GM19395 (cell line): Measurements from ENCODE around the gene C1QTNF1.
"Not testable (repeated sequence)": the region's sequence is repeated elsewhere in the genome, so short reads cannot be mapped to it uniquely, and the experiment has no call there.

Experiments used
- ATAC-seq: cut with Tn5 transposase; IDR thresholded peaks from one replicate; pipeline ENCODE4 v1.9.1; 2021; ENCODE audit warnings: mild to moderate bottlenecking, moderate library complexity; ENCODE audit not compliant: unreplicated experiment

C1QTNF1 gene

DNA sequence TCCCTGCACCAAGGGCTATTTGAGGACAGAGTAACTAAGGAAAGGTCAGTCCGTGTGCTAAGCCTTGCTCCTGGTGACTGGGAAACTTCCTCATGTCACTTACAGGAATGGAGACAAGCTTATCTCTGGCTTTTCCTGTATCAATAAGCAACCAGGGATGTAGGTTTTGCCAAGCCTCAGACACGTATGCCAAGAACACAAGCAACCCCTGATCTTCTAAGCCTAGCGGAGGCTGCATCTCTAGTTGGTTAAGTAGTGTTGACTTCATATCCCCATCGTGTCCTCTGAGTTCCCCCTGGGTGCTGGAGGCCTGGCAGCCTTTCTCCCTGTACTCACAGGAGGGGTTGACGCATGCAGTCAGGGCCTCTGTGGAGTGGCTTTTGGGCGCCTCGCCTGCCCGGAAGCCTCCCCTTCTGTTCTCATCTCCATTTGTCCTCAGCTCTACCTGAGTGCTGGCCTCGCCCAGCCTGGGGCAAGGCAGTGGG lies 1.4 kb upstream of the C1QTNF1 start:
- ATAC-seq = no peak

DNA sequence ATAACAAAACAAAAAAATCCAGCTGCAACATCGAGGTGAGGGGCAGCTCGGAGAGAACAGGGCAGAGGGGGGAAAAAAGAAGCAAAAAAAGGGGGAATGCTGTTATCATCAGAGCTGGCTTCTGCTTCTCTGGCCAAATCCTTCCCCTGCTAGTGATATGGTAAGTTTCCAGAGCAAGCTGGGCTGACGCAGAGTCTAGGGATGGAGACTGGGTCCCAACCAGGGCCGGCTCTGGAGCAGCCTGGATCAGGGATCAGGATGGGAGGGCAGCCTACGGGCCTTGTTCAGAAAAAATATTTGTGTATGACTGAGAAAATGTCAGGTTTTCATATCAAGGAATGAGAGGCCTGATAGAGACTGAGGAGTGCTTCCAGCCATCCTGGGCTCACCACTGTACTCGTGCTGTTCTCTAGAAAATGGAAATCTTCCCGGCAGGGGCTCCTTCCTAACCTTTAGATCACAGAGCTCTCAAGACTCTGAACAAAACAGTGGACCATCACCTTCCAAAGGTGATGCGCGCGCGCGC lies 726 bp upstream of the C1QTNF1 start:
- ATAC-seq = no peak

DNA sequence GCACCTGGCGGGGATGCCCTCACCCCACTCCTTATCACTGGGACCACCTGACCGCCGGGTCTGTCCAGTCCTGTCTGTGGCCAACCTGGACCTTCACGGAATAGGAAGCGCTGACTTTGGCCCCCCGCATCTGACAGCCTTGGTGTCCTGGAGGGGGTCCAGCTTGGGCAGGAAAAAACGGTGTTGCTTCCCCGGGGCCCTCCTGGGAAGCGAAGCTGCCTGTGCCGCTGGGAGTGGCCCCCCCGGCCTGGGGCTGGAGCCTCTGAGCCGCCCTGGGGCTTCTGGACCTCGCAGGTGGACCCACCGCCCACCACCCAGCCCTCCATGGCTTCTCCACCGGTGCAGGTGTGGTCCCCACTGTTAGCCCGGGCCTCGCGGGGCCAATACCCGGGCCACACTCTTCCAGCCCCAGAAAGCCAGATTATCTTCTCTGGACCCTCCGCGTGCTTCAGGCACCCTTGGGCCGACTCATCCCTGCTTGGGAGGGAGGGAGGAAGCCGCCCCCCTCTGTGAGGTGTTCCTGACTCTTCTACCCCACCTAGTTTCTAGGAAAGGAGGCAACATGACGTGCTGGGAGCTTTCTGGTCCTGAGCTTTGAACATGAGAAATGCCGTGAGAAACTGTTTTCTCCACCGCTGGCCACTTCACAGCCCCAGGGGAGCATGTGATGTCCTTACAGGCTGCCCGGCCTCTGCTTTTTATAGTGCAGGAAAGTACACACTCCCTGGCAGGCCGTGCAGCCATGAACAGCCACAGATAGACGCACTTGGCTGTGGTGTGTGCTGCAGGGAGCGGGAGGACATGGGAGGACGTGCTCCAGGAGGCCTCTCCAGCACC lies 1.1 kb downstream of the C1QTNF1 start:
- ATAC-seq = no peak

DNA sequence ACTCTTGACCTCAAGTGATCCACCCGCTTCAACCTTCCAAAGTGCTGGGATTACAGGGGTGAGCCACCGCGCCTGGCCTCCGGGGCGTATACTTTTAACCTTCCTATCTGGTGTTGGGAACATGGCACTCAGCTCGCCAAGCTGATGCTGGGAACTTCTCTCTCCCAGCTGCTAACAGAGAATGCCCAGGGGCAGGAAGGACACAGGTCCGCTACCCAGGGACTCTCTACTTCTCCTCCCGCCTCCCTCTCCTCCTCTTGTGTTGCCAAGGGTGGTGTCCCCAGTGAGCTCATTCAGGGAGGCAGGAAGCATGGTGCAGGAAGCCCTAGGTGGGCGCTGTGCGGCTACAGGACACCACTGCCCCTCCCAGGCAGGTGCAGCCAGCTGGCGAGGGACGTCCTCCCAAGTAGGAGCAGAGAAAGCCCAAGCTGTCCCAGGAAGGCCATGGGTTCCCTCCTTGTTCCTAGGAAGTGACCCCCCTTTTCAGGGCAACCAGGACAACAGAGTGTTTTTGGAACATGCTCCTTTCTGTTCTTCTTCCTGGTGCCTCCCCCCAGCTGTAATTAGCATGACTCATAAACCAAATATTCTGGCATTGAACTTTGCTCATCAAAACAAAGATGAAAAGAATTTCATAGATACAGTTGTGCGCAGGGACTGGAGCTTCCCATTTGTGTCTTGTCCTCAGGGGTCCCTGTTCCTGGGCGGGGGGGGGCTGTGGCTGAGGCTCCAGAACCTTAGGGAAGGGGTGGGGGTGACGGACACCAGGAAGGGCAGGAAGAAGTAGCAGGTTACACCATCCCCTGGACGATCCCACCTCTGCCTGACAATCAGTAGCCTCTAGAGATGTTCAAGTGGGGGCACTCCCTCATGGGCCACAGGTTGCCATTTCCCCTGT lies 2.7 kb downstream of the C1QTNF1 start:
- no peak for ATAC-seq

DNA sequence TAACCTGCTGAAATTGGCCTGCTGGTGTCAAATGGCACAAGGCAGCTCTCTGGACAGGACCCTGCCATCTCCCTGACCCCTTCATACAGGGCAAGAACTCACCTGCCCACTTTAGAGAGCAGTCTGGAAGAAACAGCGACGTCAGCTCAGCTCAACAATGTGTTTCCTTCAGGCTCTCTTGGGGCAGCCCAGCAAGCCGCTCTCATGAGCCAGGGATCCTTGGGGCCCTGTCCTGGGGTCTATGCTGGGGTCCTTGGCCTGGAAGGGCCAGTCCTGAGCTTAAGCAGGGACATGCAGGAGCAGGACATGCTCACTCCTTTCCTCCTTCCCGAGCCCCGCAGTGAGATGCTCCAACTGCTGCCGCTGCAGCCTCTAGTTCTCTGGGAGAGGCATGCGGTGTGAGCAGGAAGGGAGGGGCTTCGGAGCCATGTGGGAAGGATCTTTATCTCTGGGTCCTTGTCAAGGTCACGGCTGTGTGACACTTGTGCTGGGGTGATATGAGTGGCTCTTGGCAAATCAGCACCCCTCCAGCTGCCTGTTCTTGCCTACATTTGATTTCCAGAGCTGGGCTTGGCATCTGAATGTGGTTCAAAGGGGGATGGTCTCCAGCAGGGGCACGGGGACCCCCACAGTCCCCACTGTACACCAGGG lies 3.4 kb downstream of the C1QTNF1 start:
- no peak for ATAC-seq

DNA sequence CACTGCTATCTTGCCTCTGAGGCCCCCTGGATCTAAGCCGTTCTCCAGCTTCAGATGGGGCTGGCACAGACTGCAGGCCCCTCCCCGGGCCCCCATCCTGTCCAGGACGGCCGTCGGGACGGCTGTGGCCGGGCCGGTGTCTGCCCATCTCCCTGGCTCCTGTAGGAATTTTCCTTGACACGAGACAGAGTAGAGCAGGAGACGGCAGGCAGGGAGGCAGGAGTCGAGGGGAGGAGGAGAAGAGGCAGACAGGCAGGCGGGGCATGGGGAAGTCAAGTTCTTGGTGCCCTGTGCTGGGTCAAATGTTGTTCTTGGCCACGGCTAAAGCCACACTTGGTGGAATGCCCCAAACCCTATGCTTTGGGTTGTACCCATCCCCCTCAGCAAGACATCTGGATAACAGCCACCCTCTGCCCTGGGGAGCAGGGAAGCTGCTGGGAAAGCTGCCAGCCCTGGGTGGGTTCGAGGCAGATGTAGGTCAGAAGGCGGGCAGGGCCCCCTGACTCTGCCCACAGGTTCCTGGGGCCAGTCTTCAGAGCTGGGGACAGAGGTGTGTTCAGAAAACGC lies 4.0 kb downstream of the C1QTNF1 start:
- ATAC-seq = no peak

DNA sequence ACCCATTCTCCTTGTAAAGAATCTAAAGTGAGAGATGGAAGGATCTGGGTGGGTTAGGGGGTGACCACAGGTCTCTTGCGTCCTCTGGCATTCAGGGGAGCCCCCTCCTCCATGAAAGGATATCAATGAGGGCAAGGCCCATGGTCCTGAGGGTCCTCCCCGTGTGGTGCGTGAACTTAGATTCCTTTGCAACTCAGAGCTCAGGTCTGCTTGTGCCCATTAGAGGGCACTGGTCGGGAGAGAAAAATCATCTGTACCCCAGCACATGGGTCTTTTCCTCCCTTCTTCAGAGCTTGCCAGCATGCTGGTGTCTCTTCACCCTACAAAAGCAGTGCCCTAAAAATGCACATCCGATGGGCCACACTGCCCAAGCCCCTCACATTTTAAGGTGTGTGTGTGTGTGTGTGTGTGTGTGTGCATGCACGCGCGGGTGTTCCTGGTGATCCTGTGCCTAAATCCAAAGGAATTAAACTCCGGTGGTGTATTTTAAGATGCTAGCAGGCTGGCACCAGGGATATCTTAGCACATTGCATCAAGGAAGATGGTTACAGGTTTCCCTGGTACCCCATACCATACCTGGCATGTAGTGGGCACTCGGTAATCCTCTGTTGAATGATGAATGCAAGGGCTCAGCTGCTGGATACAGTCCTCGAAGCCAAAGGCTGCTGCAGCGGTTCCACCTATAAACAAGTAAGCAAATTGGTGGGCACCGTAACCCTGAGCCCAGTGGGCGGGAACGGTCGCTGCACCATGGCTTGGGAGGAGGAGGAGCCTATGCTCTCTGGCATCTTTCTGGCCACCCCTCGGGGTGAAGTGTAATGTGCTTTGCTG lies 4.7 kb downstream of the C1QTNF1 start:
- no peak for ATAC-seq

DNA sequence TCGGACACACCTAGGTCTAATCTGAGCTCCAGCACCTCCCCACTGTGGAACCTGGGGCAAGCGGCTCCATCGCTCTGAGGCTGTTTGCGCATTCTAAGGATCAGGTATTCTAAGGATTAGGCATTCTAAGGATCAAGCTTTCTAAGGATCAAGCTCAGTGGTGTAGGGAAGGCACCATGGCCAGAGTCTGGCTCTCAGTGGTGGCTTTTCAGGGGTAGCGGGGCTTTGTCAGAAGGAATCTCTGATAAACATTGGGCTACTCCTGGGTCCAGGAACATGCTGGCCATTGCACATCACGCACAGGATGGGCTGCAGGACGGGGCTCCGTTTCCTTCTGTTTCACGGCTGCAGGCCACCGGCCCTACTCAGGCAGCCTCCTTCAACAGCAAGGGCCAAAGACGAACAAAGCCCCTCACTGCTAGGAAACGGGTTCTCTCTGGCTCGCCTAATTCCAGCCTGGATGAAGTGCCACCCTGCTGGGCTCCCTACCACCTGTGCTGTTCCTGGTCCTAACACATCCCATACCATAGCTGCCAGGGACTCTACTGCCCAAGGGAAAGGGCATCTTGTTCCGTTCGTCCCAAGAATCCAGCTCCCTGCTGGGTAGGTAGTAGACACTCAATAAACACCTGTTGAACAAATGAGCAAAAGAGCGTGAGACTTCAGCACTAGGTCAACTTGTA lies 5.5 kb downstream of the C1QTNF1 start:
- no peak for ATAC-seq

DNA sequence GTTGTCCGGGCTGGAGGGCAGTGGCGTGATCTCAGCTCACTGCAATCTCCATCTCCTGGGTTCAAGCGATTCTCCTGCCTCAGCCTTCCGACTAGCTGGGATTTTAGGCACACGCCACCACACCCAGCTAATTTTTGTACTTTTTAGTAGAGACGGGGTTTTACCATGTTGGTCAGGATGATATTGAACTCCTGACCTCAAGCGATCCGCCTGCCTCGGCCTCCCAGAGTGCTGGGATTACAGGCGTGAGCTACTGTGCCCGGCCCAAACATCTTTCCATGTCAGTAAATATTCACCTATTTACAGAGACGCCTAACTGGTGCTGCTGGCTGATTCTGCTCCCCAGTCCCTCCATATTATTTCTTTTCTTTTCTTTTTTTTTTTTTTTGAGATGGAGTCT lies 6.7 kb downstream of the C1QTNF1 start:
- not testable (repeated sequence) for ATAC-seq

DNA sequence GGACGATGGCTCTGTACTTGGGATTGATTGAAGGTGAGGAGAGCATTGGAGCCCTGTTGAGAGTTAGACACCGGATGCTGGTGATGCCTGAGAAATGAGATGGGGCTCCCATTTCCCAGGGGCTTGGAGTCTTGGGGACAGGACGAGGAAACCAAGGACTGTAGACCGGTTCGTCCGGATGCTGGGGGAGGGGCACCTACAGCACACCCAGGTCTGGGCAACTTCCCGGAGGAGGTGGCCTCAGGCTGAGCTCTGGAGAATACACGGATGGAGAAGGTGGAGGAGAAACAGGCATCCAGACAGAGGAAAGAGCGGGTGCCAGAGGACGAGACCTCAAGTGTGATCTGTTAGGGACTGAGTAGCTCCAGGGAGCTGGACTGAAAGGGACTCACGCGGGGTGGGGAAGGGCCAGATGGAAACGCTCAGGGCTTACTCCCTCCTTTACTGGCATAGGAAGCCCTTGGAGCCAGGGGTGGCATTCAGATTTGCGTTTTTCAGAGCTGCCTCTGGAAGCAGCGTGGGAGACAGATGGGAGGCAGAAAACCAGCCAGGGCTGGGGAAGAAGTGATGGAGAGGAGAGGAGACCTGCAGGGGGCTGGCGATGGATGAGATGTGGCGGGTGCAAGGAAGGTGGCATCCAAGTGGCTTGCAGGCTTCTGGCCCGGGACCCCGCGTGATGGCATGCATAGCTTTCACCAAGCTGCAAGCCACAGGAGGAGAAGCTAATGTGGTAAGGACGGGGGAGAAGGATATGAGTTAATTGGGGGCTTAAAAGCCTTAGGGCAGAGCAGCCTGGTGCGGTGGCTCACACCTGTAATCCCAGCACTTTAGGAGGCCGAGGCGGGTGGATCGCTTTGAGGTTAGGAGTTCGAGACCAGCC lies 8.3 kb downstream of the C1QTNF1 start:
- ATAC-seq = no peak

DNA sequence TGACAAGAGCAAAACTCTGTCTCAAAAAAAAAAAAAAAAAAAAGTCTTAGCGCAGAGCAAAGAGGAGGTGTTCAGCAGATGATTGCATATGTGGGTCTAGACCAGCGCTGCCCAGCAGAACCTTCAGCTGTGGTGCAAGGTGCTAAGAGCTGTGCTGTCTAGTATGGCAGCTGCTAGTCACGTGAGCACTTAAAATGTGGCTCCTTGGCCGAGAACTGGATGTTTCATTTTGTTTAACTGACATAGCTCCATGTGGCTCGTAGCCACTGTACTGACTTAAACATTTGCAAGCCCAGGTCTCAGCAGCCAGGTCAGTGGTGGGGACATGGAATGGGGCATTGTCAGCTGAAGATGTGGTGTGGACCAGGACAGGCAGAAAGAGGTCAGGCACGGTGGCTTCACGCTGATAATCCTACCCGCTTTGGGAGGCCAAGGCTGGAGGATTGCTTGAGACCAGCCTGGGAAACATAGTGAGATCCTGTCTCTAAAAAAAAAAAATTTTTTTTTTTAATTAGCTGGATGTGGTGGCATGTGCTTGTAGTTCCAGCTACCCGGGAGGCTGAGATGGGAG lies 9.2 kb downstream of the C1QTNF1 start:
- ATAC-seq = no peak

DNA sequence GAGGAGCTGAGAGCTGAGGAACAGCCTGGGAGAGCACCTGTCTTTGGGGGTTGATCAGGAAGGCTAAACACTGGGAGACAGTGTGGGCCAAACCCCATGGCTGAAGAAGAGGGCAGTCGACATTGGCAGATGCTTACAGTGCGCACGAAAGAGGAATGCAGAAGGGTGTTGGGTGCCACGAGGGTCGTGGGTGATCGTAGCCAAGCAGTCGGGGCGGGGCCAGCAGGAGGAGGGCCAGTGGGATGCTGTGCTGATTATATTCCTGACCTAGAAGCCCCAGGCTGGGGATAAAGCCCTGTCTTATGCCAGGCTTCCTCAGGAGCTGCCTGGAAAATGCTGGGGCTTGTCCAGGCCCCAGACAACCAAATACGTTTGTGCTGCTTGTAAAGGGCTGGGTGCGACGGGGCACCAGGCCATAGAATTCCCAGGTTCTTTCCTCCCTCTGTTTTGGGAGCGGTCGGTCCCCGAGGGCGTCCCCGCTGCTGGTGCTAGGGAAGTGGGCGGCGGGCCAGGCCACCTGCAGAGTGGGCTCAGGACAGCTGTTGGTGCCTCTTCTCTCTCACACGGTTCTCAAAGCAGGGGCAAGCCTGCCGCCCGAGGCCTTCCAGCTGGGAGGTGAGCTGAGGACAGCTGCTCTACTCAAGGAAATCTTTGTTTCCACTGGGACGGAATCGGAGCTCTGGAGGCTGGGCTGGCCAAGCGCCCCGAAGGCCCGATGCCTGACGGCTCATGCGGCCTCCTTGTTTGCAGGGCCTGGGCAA lies 10.0 kb downstream of the C1QTNF1 start:
- no peak for ATAC-seq

DNA sequence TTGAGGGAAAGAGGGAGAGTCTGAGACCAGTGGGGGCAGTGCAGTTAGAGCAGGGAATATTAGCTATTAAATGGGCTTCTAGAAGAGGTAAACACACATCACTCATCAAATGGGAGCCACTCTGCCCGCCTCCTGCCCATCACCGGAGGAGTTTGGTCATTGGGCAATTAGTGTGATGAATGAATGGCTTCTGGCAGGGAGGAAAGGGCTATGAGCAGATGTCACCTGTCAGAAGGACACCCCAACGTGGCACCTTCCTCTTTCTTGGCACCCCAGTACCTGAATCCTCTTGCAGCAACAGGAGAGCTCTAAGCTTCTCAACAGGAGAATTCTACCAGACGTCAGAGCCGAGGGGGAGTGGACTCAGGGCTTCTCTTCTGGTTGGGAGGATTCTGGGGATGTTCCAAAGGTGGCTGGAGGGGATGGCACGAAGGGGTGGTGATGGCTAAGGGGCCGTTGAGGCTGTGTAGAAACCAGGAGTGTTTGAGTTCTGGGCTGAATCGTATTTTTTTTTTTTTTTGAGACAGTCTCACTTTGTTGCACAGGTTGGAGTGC lies 11.0 kb downstream of the C1QTNF1 start:
- no peak for ATAC-seq

DNA sequence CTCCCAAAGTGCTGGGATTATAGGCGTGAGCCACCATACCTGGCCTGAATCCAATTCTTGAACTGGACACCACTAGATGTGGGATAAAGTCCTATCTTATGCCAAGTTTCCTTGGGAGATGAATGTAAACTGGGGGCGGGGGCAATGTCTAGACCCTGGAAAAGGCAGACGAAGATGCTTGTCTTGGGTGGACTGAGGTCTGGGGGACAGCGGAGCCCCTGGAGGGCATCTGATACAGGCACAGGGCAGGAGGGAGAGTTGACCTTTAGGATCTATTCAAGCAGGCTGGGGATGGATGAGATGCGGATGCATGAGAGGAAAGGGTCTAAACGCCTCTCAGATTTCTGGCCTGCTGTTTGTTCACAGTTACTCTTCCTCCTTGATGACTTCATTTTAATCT lies 11.7 kb downstream of the C1QTNF1 start:
- ATAC-seq = no peak

DNA sequence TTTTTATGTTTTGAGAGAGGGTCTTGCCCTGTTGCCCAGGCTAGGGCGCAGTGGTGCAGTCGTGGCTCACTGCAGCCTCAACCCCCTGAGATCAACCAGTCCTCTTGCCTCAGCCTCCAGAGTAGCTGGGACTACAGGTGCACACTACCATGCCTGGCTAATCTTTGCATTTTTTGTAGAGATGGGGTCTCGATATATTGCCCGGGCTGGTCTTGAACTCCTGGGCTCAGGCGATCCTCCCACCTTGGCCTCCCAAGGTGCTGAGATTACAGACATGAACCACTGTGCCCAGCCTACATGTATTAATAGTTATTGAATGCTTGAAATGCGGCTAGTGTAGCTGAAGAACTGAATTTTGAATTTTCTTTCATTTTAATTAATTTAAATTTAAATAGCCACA lies 12.2 kb downstream of the C1QTNF1 start:
- no peak for ATAC-seq

DNA sequence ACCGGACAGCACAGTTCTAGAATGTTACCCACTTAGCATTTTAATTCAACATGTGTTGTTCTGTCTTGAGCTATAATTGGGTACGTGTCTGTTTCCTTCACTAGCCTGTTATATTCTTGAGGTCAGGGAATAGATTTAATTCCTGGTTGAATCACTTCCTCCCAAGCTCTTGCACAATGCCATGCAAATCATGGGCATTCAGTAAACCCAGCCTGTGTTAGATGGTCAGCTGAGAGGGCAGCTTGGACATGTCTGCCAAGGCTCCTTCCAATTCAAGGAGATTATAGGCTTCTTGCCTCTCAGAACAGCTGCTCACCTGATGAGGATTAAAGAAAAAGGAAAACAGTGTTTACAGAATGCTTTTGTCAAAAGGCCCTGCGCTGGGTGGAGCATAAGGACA lies 12.6 kb downstream of the C1QTNF1 start:
- no peak for ATAC-seq

DNA sequence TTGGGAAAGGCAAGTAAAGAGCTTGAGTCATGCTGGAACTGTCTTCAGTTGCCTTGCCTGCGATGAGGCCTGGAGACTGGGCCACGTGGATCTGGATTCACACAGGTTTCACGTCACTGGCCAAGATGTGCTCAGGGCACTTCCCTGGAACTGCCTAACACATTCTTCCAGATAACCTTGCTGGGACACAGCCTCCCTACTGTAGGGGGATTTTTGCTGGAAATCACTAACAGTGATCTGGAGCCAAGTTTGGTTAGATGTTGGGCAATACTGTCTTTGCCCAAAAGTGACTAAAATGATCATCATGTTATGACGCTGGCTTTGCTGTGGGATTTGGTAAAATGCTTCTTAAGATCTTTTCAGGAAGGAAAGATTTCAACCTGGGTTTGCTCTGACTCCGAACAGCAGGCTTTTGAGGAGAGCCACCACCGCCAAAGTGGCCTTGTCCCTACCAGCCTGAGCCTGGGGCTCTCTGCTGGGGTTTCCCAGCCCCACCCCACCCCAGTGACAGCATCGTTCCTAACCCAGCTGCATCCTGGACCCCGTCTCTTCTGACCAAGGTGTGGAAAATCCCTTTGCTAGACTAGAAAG lies 14.7 kb downstream of the C1QTNF1 start:
- no peak for ATAC-seq
